ENCODE data around the gene SETD5.

Gene SETD5

DNA sequence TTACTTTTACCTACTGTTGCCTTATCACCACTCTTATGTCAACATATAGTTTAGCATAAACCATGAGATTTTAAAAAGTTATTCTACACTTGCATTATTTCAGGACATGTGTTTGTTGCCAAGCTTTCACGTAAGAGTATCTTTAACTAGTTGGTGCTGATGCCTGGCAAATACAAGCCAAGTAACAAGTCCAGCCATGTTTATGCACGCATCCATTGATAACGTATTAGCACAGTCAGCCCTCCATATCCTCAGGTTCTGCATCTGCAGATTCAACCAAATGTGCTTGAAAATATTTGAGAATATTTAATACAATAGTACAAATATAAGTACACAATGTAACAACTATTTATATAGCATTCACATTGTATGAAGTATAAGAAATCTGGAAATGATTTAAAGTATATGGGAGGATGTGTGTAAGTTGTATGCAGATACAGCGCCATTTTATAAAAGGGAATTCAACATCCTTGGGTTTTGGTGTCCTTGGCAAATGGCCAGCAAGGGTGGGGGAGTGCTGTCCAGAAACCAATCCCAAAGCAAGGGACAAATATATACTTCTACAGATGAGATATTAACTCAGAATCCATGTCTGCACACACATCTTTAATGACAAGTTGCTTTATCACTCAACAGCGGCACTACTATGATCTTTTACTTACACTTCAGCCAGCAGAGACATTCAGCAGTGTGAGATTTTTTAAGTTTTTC is 8.7 kb upstream of the SETD5 start:
- peaks cover 98% of the 10 kb centered on the region for H3K36me3 ChIP-seq (ENCODE audit: insufficient read depth, low read length)
- TF ChIP-seq, protein P1, sequence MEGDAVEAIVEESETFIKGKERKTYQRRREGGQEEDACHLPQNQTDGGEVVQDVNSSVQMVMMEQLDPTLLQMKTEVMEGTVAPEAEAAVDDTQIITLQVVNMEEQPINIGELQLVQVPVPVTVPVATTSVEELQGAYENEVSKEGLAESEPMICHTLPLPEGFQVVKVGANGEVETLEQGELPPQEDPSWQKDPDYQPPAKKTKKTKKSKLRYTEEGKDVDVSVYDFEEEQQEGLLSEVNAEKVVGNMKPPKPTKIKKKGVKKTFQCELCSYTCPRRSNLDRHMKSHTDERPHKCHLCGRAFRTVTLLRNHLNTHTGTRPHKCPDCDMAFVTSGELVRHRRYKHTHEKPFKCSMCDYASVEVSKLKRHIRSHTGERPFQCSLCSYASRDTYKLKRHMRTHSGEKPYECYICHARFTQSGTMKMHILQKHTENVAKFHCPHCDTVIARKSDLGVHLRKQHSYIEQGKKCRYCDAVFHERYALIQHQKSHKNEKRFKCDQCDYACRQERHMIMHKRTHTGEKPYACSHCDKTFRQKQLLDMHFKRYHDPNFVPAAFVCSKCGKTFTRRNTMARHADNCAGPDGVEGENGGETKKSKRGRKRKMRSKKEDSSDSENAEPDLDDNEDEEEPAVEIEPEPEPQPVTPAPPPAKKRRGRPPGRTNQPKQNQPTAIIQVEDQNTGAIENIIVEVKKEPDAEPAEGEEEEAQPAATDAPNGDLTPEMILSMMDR (IDR thresholded peaks at IDR 0.05; ENCODE audit: borderline replicate concordance, extremely low read depth, low read length, poor library complexity, severe bottlenecking): no peak
- no peak for TF ChIP-seq EZH2 (IDR thresholded peaks at IDR 0.05; ENCODE audit: borderline replicate concordance, low read depth, low read length, severe bottlenecking)

DNA sequence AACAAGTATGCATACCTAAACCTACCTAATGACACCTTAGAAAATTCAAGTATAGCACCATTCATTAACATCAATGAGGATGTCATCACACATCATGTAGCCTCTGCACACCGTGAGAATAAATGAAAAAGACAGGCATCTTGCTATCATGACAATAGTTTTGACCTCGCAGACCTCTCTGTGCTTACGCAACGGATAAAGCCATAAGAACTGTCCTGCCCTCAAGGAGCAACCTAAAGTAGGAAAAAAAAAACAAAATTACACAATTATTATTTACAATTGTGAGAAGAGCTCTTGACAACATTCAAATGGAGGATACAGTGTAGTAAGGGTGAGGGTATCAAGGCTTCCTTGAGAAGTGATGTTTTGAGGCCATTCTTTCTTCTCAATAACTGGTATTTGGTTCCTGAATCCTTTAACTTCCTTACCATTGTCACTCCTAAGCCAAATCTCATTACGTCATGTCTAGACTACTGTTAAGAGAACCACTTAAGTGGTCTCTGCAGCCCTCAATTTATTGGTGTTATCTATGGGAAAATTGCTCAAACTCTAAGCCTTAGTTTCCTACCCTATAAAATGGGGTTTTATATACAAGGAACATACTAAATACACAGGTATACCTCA is 7.0 kb upstream of the SETD5 start:
- DNase-seq (no peak), ATAC-seq (ENCODE audit: insufficient read depth, low read depth) (no peak)
- no peak overlapping the region for H3K4me3 ChIP-seq (ENCODE audit: low read depth in 1 of 2, low read length in 2 of 2)
- TF ChIP-seq, protein P1 (IDR thresholded peaks at IDR 0.05; ENCODE audit: borderline replicate concordance, extremely low read depth, low read length, poor library complexity, severe bottlenecking): no peak
- no peak for TF ChIP-seq EZH2 (IDR thresholded peaks at IDR 0.05; ENCODE audit: borderline replicate concordance, low read depth, low read length, severe bottlenecking)
- peaks cover 75% of the 10 kb centered on the region for H4K20me1 ChIP-seq (ENCODE audit: insufficient read depth, low read length)
- no peak overlapping the region for H3K27ac ChIP-seq (ENCODE audit: low read length)
- no peak overlapping the region for H3K9ac ChIP-seq (ENCODE audit: low read depth, low read length)
- no peaks in the 10 kb centered on the region for H3K9me3 ChIP-seq (ENCODE audit: insufficient read depth, low read length, severe bottlenecking)
- H3K4me1 ChIP-seq (ENCODE audit: insufficient read depth, low read length): peaks cover 23% of the 10 kb centered on the region
- H3K4me2 ChIP-seq (ENCODE audit: insufficient read depth, low read length): no peak overlapping the region
- H2AFZ ChIP-seq (ENCODE audit: low read depth, low read length): no peak overlapping the region
- H3K79me2 ChIP-seq (ENCODE audit: insufficient read depth, low read length): peaks cover 76% of the 10 kb centered on the region
- H3K27me3 ChIP-seq (ENCODE audit: insufficient read depth, low read length, poor library complexity): no peaks in the 10 kb centered on the region
- H3K36me3 ChIP-seq (ENCODE audit: insufficient read depth, low read length): peaks cover 98% of the 10 kb centered on the region

More for the DNA sequence above, 8.7 kb upstream of the SETD5 start:
- peaks cover 6% of the 10 kb centered on the region; the same call in 1 of the 2 replicates for H3K4me1 ChIP-seq (ENCODE audit: insufficient read depth, low read length)
- no peak overlapping the region for H3K9ac ChIP-seq (ENCODE audit: low read depth, low read length)
- no peak overlapping the region for H3K4me3 ChIP-seq (ENCODE audit: low read depth in 1 of 2, low read length in 2 of 2)
- no peak overlapping the region for H2AFZ ChIP-seq (ENCODE audit: low read depth, low read length)
- no peak overlapping the region for H3K27ac ChIP-seq (ENCODE audit: low read length)
- DNase-seq: no peak
- no peak for ATAC-seq (ENCODE audit: insufficient read depth, low read depth)
- H3K27me3 ChIP-seq (ENCODE audit: insufficient read depth, low read length, poor library complexity): no peaks in the 10 kb centered on the region
- peaks cover 60% of the 10 kb centered on the region for H3K79me2 ChIP-seq (ENCODE audit: insufficient read depth, low read length)
- H3K9me3 ChIP-seq (ENCODE audit: insufficient read depth, low read length, severe bottlenecking): no peaks in the 10 kb centered on the region
- peaks cover 65% of the 10 kb centered on the region; the same call in 1 of the 2 replicates for H4K20me1 ChIP-seq (ENCODE audit: insufficient read depth, low read length)
- no peak overlapping the region for H3K4me2 ChIP-seq (ENCODE audit: insufficient read depth, low read length)

DNA sequence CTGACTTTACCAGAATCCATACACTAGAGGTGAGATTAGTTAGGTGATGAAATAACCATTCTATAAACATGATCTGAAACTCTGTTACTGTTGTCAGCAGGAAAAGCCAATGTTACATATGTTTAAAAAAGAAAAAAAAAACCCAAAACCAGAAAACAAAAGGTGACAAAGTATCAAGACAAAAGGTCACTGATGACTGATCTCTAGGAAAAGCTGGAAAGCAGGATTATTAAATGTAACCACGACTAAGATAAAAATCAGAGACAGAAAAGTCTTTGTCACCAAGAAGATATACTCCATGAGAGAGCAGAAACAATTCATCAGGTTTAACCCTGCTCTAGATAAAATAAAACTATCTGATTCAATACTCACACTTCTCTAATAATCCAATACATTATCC is 5.4 kb upstream of the SETD5 start:
- no peak overlapping the region for H3K4me2 ChIP-seq (ENCODE audit: insufficient read depth, low read length)
- TF ChIP-seq, protein P1 (IDR thresholded peaks at IDR 0.05; ENCODE audit: borderline replicate concordance, extremely low read depth, low read length, poor library complexity, severe bottlenecking): no peak
- no peak overlapping the region for H3K9ac ChIP-seq (ENCODE audit: low read depth, low read length)
- ATAC-seq (ENCODE audit: insufficient read depth, low read depth) (no peak), DNase-seq (no peak)
- peaks cover 84% of the 10 kb centered on the region for H3K79me2 ChIP-seq (ENCODE audit: insufficient read depth, low read length)
- H2AFZ ChIP-seq (ENCODE audit: low read depth, low read length): no peak overlapping the region
- no peaks in the 10 kb centered on the region for H3K27me3 ChIP-seq (ENCODE audit: insufficient read depth, low read length, poor library complexity)
- no peak overlapping the region for H3K27ac ChIP-seq (ENCODE audit: low read length)
- H3K4me3 ChIP-seq (ENCODE audit: low read depth in 1 of 2, low read length in 2 of 2): no peak overlapping the region
- peaks cover 79% of the 10 kb centered on the region for H4K20me1 ChIP-seq (ENCODE audit: insufficient read depth, low read length)
- peaks cover 30% of the 10 kb centered on the region for H3K4me1 ChIP-seq (ENCODE audit: insufficient read depth, low read length)
- peaks cover 86% of the 10 kb centered on the region for H3K36me3 ChIP-seq (ENCODE audit: insufficient read depth, low read length)
- no peaks in the 10 kb centered on the region for H3K9me3 ChIP-seq (ENCODE audit: insufficient read depth, low read length, severe bottlenecking)

Measured in DND-41 (cell line).